Measurements from ENCODE around the gene VEPH1. TPM values are rescaled to one million over a fixed set of nuclear protein-coding genes. Genes with fewer than 3 reads are reported as not detected.
"Not testable (repeated sequence)": the region's sequence is repeated elsewhere in the genome, so short reads cannot be mapped to it uniquely, and the experiment has no call there.

The VEPH1 gene
- total RNA-seq, 1 donor from 2014 or later, result not detected

- intact Hi-C loops (cut with micrococcal nuclease), result no loop called here
Measured at GRCh38 chr3:157354254-157354653, 149.0 kb downstream of the VEPH1 start.

DNA sequence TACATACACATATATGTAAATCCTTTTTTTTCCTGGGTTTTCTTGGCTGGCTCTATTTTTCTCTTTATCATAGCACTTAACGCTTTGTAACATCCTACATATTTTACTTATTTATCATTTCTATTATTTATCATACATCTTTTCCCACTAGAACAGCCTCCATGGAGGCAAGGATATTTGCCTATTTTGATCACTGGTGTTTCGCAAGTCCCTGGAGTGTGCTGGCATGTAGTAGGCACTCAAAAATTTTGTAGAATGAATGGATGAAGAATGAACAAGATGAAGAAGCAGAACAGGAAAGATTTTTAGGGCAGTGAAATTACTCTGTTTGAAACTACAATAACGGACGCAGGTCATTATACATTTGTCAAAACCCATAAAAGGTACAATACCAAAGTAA, 149.6 kb downstream of the VEPH1 start:
- intact Hi-C loops (cut with micrococcal nuclease), result no loop called here

GRCh38 chr3:157351981-157352380, 151.2 kb downstream of the VEPH1 start:
- intact Hi-C loops (cut with micrococcal nuclease), result no loop called here

DNA sequence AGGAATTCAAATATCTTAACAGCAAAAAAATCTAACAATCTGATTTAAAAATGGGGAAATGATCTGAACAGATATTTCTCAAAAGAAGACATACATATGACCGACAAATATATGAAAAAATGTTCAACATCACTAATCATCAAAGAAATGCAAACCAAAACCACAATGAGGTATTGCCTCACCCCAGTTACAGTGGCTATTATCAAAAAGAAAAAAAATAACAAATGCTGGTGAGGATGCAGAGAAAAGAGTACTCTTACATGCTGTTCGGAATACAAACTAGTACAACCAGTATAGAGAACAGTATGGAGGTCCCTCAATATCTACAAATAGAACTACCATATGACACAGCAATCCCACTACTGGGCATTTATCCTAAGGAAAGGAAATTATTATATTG, 152.6 kb downstream of the VEPH1 start:
- intact Hi-C loops (cut with micrococcal nuclease), result not testable (repeated sequence)

- intact Hi-C loops (cut with micrococcal nuclease), result not testable (repeated sequence)
Measured at GRCh38 chr3:157348304-157349075, 154.7 kb downstream of the VEPH1 start.

DNA sequence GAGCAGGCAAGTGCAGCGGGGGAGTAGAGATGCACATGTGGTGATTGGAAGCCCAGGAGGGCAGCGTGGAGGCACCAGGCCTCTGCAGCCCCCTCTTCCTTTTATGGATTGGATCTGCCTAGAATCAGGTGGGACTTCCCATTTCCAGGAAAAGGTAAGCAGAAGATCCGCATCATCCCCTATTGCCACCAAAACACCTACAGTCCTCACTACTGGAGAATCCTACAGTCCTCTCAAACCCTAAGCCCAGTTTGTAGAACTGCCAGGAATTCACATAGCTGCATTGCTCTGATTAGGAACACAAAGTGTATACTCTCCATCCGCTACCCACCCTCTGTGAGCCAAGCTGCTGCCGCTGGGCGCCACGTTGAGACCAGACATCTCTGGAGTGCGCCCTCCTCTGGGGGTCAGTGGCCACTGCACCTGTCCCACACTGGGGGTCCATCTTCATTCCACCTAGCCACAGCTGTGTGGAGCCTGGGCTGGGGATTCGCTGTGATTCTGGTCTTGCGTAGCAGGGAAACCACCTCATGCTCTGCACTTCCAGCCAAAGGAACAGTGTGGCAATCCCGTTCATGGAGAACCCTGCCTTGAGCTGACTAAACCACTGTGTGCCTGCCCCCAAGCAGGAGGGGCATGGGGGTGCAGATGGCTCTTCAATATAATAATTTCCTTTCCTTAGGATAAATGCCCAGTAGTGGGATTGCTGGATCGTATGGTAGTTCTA, 155.5 kb downstream of the VEPH1 start:
- intact Hi-C loops (cut with micrococcal nuclease), result no loop called here

DNA sequence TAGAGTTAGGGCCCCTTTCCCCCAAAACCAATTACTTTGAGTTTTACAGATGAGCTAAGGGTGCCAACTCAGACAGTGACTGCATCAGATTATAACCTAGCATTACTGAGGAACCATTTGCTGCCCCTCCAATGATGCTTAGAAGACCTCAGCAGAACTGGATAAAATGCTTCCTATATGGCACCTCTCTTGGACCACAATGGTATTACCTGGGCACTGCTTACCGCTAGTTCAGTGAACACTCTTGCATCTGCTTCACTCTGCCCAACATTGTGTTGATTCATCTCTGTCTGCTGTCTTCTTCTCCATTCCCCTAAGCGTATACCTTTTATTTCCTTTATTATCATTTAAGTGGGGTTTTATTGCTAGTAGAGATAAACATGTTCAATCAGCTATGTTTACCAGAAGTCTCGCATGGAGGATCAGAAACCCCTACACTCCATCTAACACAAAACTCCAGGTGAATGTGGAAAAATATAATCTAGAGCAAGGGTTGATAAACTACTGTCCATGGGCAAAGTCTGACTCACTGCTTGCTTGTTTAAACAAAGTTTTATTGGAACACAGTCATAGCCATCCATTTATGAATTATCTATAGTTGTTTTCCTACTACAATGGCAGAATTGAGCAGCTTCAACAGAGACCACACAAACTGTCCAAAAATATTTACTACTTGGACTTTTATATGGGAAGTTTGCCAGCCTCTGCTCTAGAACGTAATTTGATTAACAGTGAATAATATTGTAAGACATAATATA, 166.8 kb downstream of the VEPH1 start:
- intact Hi-C loops (cut with micrococcal nuclease), result no loop called here

- intact Hi-C loops (cut with micrococcal nuclease), result no loop called here
Measured at GRCh38 chr3:157335233-157336076, 167.8 kb downstream of the VEPH1 start.

GRCh38 chr3:157333551-157333991, 169.6 kb downstream of the VEPH1 start:
- intact Hi-C loops (cut with micrococcal nuclease), result no loop called here

GRCh38 chr3:157330206-157330605, 173.0 kb downstream of the VEPH1 start:
- intact Hi-C loops (cut with micrococcal nuclease), result no loop called here

DNA sequence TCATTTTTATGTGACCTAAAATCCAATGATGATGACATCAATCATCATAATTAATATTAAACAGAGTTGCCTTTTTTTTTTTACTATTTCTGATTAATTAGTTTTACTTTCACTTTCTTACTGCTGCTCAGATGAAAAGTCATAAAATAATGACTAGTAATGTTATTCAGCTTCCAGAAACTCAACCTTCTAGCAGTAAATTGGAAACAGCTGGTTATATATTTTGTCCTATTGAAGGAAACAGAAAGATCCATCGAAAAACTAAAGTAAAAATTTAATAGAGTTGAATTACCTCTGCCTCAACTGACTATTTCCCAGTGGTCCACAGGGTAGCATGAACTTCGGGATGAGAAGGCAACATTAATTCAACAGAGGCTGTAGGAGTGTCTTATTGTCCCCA, 173.7 kb downstream of the VEPH1 start:
- intact Hi-C loops (cut with micrococcal nuclease), result no loop called here

- intact Hi-C loops (cut with micrococcal nuclease), result no loop called here
Measured at GRCh38 chr3:157327837-157328236, 175.4 kb downstream of the VEPH1 start.

DNA sequence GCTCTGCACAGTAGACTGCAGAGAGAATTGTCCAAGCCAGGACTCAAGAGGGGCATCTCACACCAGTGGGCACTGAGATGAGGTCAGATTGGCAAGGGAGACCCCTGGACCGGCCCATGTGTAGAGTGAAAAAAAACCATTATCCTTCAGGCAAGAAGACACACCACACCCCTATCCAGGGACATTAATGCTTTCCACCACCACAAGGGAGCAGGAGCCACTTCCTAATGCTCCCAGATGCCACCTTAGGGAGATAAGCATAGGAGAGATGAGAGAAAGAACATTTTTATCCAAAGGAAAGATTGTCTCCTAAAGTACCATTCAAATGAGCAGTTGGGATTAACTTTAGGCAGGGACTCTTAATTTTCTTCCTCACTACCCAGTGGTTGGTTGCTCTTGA, 176.2 kb downstream of the VEPH1 start:
- intact Hi-C loops (cut with micrococcal nuclease), result no loop called here

DNA sequence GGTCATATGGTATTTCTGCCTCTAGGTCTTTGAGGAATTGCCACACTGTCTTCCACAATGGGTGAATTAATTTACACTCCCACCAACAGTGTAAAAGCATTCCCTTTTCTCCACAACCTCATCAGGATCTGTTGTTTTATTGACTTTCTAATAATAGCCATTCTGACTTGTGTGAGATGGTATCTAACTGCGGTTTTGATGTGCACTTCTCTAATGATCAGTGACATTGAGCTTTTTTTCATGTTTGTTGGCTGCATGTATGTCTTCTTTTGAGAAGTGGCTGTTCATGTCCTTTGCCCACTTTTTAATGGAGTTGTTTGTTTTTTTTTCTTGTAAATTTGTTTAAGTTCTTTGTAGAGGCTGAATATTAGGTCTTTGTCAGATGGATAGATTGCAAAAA, 178.3 kb downstream of the VEPH1 start:
- intact Hi-C loops (cut with micrococcal nuclease), result not testable (repeated sequence)

DNA sequence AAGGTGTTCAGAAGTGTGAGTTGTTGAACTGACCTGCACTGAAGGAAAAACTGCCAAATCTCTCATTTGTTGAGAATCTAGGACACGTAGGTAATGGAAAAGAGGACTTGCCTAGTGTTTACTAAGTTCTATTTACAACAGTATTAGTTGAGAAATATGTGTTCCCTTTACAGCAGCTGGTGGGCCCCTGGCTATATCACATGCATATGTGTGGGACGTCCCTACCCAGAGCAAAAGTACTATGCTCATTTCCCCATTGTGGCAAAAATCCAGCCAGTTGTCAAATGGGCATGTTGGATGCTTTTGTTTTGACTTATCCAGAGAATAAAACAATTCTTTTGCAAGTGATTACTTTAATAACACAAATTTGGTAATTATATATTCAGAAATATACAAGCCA, 179.9 kb downstream of the VEPH1 start:
- intact Hi-C loops (cut with micrococcal nuclease), result no loop called here

- intact Hi-C loops (cut with micrococcal nuclease), result no loop called here
Measured at GRCh38 chr3:157319672-157320071, 183.5 kb downstream of the VEPH1 start.

- intact Hi-C loops (cut with micrococcal nuclease), result no loop called here
Measured at GRCh38 chr3:157318639-157319288, 184.5 kb downstream of the VEPH1 start.

GRCh38 chr3:157317895-157318294, 185.3 kb downstream of the VEPH1 start:
- intact Hi-C loops (cut with micrococcal nuclease), result no loop called here

DNA sequence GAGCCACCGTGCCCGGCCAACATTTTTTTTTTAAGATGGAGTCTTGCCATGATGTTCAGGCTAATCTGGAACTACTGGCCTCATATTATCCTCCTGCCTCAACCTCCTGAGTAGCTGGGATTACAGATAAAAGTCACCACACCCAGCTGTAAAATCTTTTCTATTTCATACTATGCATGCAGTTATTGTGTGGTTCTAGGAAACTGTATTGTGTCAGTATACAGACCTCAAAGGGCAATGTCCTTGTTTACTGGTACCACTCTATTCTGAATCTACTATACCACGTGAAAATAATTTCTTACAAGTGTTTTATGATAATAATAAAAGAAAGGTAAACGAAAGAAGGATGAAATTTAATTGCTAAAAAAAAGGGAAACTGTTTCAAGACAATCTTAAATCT, 190.0 kb downstream of the VEPH1 start:
- intact Hi-C loops (cut with micrococcal nuclease), result no loop called here

DNA sequence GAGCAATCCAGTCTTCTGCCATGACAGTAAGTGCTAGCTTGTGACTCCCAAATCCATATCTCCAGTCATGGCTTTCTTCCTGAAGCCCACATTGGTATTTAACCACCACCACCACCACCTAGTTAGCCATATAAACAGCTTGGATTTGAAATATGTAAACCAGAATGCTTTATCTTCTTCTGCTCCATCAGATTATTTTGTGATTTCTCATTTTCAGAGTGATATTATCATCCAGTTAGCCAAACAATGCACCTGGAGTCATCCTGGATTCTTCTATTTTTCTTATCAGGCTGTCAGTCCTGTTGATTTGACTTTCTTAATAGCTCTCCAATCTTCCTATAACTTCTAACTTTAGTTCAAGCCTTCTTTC, 190.9 kb downstream of the VEPH1 start:
- intact Hi-C loops (cut with micrococcal nuclease), result no loop called here

Measured in T-helper 2 cell treated with Interferon-gamma antibody and Interleukin-4, amounts not matched to agents 100 ng/mL and 5 ng/mL, for 36 hours (primary cell).